K562 (cell line): ENCODE measurements around the gene NME8. TPM values are rescaled to one million over a fixed set of nuclear protein-coding genes. Genes with fewer than 3 reads are reported as not detected.
A peak's percentile ranks its signal among the peaks of the same experiment; 100 is the strongest.

Experiments used
- ATAC-seq: fragments of 200-7000 bp; cut with Tn5 transposase; 3 replicates; pipeline ENCODE4 v1.9.1; 2020; ENCODE audit warnings: moderate library complexity
- BruUV-seq: library from RNA; stranded (reverse); fragments of 400-500 nt; replicated peaks from 2 replicates; lab custom pipeline; 2021; lab: Mats Ljungman, UMichigan
- CTCF ChIA-PET: fragments of 300-600 bp; formaldehyde crosslinking; extraction: SDS; loops from one replicate; lab custom pipeline; 2021; ENCODE audit warnings: low intra/inter-chr PET ratio; lab: Yijun Ruan, JAX
- POLR2A ChIA-PET: fragments of 300-600, 350-650 bp; sonication (Branson Sonifier 250); formaldehyde crosslinking; extraction: SDS; loops from one replicate; lab custom pipeline; 2021; ENCODE audit warnings: antibody characterized with exemption, inconsistent platforms; lab: Yijun Ruan, JAX
- DNase-seq, 4 experiments: peaks; one replicate each; pipeline versions ENCODE4 v3.0.0 to v3.0.0-alpha.2; 2011 to 2018; ENCODE audit warnings: low spot score in 3 of 4, mixed read lengths in 3 of 4; ENCODE audit errors: extremely low read depth in 1 of 4
- FAIRE-seq: peaks from 2 replicates; lab custom pipeline; 2011; peaks lifted over from hg19 to GRCh38; lab: Jason Lieb, UNC
- H2AFZ ChIP-seq: 2 replicates; pipeline ENCODE4 v1.6.0; 2011; ENCODE audit warnings: low read depth, low read length, control low read depth, inconsistent platforms
- H3K27ac ChIP-seq: fragments of 200-600 bp; 3 replicates; pipeline ENCODE4 v1.8.0; 2011; ENCODE audit warnings: low read depth, mild to moderate bottlenecking, control low read depth, inconsistent platforms, low read length, moderate library complexity, mixed read lengths; ENCODE audit errors: extremely low read depth
- H3K27me3 ChIP-seq, 2 experiments: fragments of 300-600 bp in 1 of 2; 2 replicates in 1 of 2; 3 replicates in 1 of 2; pipeline versions ENCODE4 v1.6.0 to v1.8.0; 2011; ENCODE audit warnings: inconsistent platforms in 2 of 2, low read length in 2 of 2, mild to moderate bottlenecking in 1 of 2, mixed read lengths in 1 of 2, moderate library complexity in 1 of 2; ENCODE audit not compliant: control insufficient read depth in 2 of 2, insufficient read depth in 2 of 2
- H3K36me3 ChIP-seq: fragments of 300-600 bp; 3 replicates; pipeline ENCODE4 v1.8.0; 2011; ENCODE audit warnings: mild to moderate bottlenecking, low read length, inconsistent platforms; ENCODE audit not compliant: control insufficient read depth, insufficient read depth
- H3K4me1 ChIP-seq, 2 experiments: fragments of 200-600 bp in 1 of 2; replicated peaks in 1 of 2; 2 replicates in 1 of 2; 3 replicates in 1 of 2; pipeline versions ENCODE4 v1.5.1 to v1.8.0; 2011; ENCODE audit warnings: inconsistent platforms in 2 of 2, low read length in 2 of 2, mild to moderate bottlenecking in 1 of 2, mixed read lengths in 1 of 2, moderate library complexity in 1 of 2; ENCODE audit not compliant: control insufficient read depth in 2 of 2, insufficient read depth in 2 of 2
- H3K4me2 ChIP-seq: 2 replicates; pipeline ENCODE4 v1.6.1; 2011; ENCODE audit warnings: low read length, control low read depth, inconsistent platforms, mixed read lengths; ENCODE audit not compliant: insufficient read depth
- H3K4me3 ChIP-seq: fragments of 200-600 bp; sonication (generic), shearing (Covaris generic); 2 replicates; pipeline ENCODE4 v1.5.1; 2016; ENCODE audit warnings: control low read depth, inconsistent platforms
- H3K79me2 ChIP-seq: fragments of 200-600 bp; 3 replicates; pipeline ENCODE4 v1.8.0; 2011; ENCODE audit warnings: low read length, inconsistent platforms; ENCODE audit not compliant: control insufficient read depth, insufficient read depth
- H3K9ac ChIP-seq, 2 experiments: 2 replicates each; pipeline versions ENCODE4 v1.6.0 to v1.6.1; 2011; ENCODE audit warnings: low read depth in 2 of 2, low read length in 2 of 2, control low read depth in 1 of 2, inconsistent platforms in 1 of 2, mild to moderate bottlenecking in 1 of 2, mixed read lengths in 1 of 2; ENCODE audit not compliant: insufficient read depth in 1 of 2
- H3K9me1 ChIP-seq: one replicate; pipeline ENCODE4 v1.6.0; 2011; ENCODE audit warnings: inconsistent platforms, mild to moderate bottlenecking, low read length, moderate library complexity; ENCODE audit not compliant: control insufficient read depth, insufficient read depth
- H3K9me3 ChIP-seq: replicated peaks from 2 replicates; pipeline ENCODE4 v1.5.1; 2011; ENCODE audit warnings: low read depth, low read length, inconsistent platforms; ENCODE audit not compliant: control insufficient read depth, insufficient read depth
- H4K20me1 ChIP-seq: replicated peaks from 2 replicates; pipeline ENCODE4 v1.6.1; 2011; ENCODE audit warnings: low read length, inconsistent platforms, mixed read lengths; ENCODE audit not compliant: control insufficient read depth, insufficient read depth
- DMBX1 ChIP-seq: fragments of 250-450 bp; sonication (Bioruptor Pico); IDR thresholded peaks from 2 replicates; pipeline ENCODE4 v1.8.0; 2022; ENCODE audit warnings: inconsistent platforms, mild to moderate bottlenecking, moderate library complexity, borderline replicate concordance
- FOXK2 ChIP-seq, 2 experiments: fragments of 450-650 bp; IDR thresholded peaks in 1 of 2; conservative IDR thresholded peaks in 1 of 2; 2 replicates each; pipeline ENCODE4 v1.6.1; 2016; ENCODE audit warnings: low read depth in 2 of 2, mild to moderate bottlenecking in 1 of 2
- NCOA6 ChIP-seq: fragments of 450-650 bp; IDR thresholded peaks from 2 replicates; pipeline ENCODE4 v1.6.1; 2017; ENCODE audit warnings: mild to moderate bottlenecking
- PHF8 ChIP-seq: fragments of 200-600 bp; sonication (generic); IDR thresholded peaks from 2 replicates; pipeline ENCODE4 v1.6.1; 2012; ENCODE audit warnings: mixed run types, mild to moderate bottlenecking, inconsistent platforms, low read length, moderate library complexity, borderline replicate concordance
- PTRF ChIP-seq: fragments of 450-650 bp; IDR thresholded peaks from 2 replicates; pipeline ENCODE4 v1.6.1; 2016; ENCODE audit warnings: mild to moderate bottlenecking, missing genetic modification characterization, missing compliant biosample characterization
- SMC3 ChIP-seq: conservative IDR thresholded peaks from 2 replicates; pipeline ENCODE4 v1.6.1; 2011; ENCODE audit warnings: low read depth, low read length, improper control_type of control experiment; ENCODE audit not compliant: insufficient read depth
- SNRNP70 ChIP-seq: fragments of 200-400 bp; formaldehyde crosslinking; optimal IDR thresholded peaks from 2 replicates; pipeline ENCODE3; 2017; ENCODE audit warnings: low read depth, low read length
- WGBS: fragments of 100-300 bp; shearing (Covaris generic); methylation state at CpG from one replicate; pipeline ENCODE4 v1.1.6; 2016; ENCODE audit warnings: low coverage, mixed read lengths; ENCODE audit not compliant: insufficient coverage; ENCODE audit errors: missing lambda C conversion rate; 5-methylcytosine and 5-hydroxymethylcytosine counted together
- in situ Hi-C: fragments of 300-500 bp; cut with MboI; formaldehyde crosslinking; loops from 4 replicates; pipeline ENCODE4 v1.15.0; 2018; ENCODE audit warnings: inconsistent platforms, mixed read lengths
- intact Hi-C: fragments of 100-400 bp; cut with micrococcal nuclease; formaldehyde crosslinking; loops from 2 replicates; pipeline ENCODE4 v1.14.2; 2022
- polyA plus RNA-seq, 8 experiments: library from polyadenylated mRNA; depleted of rRNA in 4 of 8; stranded (reverse) in 5 of 8; unstranded in 3 of 8; fragments of >200 nt; fragmentation: Nextera tagmentation in 2 of 8; fragmentation: Illumina TruSeq in 1 of 8; extraction: Ambion mirVana in 2 of 8; extraction: Trizol in 1 of 8; gene quantifications; 2 replicates each; pipeline versions ENCODE4 v1.2.1 to v1.2.3, GENCODE V29; 2011 to 2014; ENCODE audit warnings: inconsistent platforms in 1 of 8, missing spikeins in 1 of 8
- total RNA-seq, 7 experiments: library from RNA; depleted of rRNA in 6 of 7; stranded (reverse); fragments of >200 nt in 6 of 7; fragmentation: Illumina TruSeq in 2 of 7; extraction: Trizol in 2 of 7; gene quantifications; 2 replicates each; pipeline versions ENCODE4 v1.2.1 to v1.2.3, GENCODE V29; 2011 to 2021; ENCODE audit warnings: low replicate concordance in 1 of 7
- TF ChIP-seq, protein P1 (sequence below), 2 experiments: fragments of 450-650 bp; formaldehyde crosslinking in 1 of 2; IDR thresholded peaks; 2 replicates each; pipeline versions ENCODE4 v1.4.0 to v1.6.1; 2014 to 2020; ENCODE audit warnings: mild to moderate bottlenecking in 2 of 2, borderline replicate concordance in 1 of 2, low read depth in 1 of 2
- TF ChIP-seq, protein P2 (sequence below), 3 experiments: IDR thresholded peaks in 2 of 3; conservative IDR thresholded peaks in 1 of 3; 2 replicates each; pipeline ENCODE4 v1.5.1; 2011 to 2012; ENCODE audit warnings: low read length in 3 of 3, mild to moderate bottlenecking in 3 of 3, control low read depth in 2 of 3, improper control_type of control experiment in 1 of 3, inconsistent platforms in 1 of 3, low read depth in 1 of 3, mixed read lengths in 1 of 3, moderate library complexity in 1 of 3; ENCODE audit not compliant: insufficient read depth in 2 of 3

Gene NME8
- total and polyA plus RNA-seq, 9 of the 15 experiments (the other 6 are each of a cell fraction or from before 2014, with no cell fraction given): not detected

DNA sequence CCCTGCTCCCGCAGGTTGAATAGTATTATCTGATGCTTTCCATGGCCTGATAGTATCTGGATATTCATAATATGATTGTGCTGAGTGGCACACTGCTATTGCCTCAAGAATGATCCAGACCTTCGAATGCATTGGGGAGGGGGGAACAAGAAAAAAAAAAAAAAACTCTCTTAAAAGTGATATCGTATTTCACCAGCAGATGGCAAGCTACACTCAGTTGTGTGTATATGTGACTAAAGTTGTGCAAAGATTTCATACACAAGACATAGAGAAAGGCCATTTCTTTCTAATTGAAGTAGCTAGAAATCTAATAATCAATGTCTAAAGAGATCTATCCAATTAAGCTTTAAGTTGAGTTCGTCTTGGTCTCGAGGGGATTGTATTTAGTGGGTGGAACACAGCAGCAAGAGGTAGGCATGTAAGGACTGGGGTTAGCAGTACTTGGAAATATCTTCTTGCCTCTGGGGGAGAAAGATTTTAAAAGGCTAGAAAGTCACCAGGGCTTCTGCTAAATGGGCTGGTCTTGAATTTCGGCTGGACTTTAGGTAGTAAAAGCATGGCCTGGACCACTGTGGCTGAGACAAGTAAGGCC, 52.9 kb downstream of the NME8 start:
- ATAC-seq (peak; percentile 87), DNase-seq (peak; percentile 37 to 58 (median 41)), FAIRE-seq (peak; percentile 57)
- no peaks in the 10 kb centered on the region for H3K27me3 ChIP-seq
- ChIA-PET POLR2A (interaction anchor here (0.8 kb wide), 1 partner anchor 208 kb away, joined by 3 read pairs; no protein-coding TSS in a partner anchor), CTCF (interaction anchor here (0.6 to 3.0 kb wide), 10 partner anchors 141 to 1412 kb away, joined by 3 to 31 read pairs (median 4); no protein-coding TSS in a partner anchor)
- H3K79me2 ChIP-seq: no peaks in the 10 kb centered on the region
- H3K9me3 ChIP-seq: no peaks in the 10 kb centered on the region
- WGBS: 0% methylated on average over 6 of the region's 6 CpGs
- intact Hi-C loops (loop anchor here (1.0 to 5.0 kb wide), 4 partner anchors 140 to 416 kb away; no protein-coding TSS in a partner anchor), in situ Hi-C loops (loop anchor here (5.0 to 10.0 kb wide), 2 partner anchors 321 to 453 kb away; no protein-coding TSS in a partner anchor)
- 0 out of 2 replicates have a peak overlapping the region, but pooled peaks have one; percentile 15 for H2AFZ ChIP-seq
- H4K20me1 ChIP-seq: no peaks in the 10 kb centered on the region; the same call in 1 of the 2 replicates
- H3K9me1 ChIP-seq: no peaks in the 10 kb centered on the region
- H3K9ac ChIP-seq: no peak overlapping the region
- no peak overlapping the region for H3K27ac ChIP-seq
- H3K4me3 ChIP-seq: no peak overlapping the region
- no peaks in the 10 kb centered on the region for H3K36me3 ChIP-seq
- H3K4me2 ChIP-seq: no peak overlapping the region
- H3K4me1 ChIP-seq: peaks cover 5 to 6% of the 10 kb centered on the region in 2 experiments; a peak in 3 of 5 replicates
- BruUV-seq: no TSS peak
- TF ChIP-seq FOXK2 (conservative IDR thresholded peaks at IDR 0.05 in 1 of 2, IDR thresholded peaks at IDR 0.05 in 1 of 2; ENCODE audit: low read depth in 2 of 2) (peak; percentile 17 to 34; a peak in 2 of 4 replicates), DMBX1 (CRISPR knock-in tag) (no peak), NCOA6 (no peak), PHF8 (no peak), SNRNP70 (no peak), SMC3 (peak; percentile 68; the same call in 1 of the 2 replicates), PTRF (no peak)
- TF ChIP-seq, protein P1, sequence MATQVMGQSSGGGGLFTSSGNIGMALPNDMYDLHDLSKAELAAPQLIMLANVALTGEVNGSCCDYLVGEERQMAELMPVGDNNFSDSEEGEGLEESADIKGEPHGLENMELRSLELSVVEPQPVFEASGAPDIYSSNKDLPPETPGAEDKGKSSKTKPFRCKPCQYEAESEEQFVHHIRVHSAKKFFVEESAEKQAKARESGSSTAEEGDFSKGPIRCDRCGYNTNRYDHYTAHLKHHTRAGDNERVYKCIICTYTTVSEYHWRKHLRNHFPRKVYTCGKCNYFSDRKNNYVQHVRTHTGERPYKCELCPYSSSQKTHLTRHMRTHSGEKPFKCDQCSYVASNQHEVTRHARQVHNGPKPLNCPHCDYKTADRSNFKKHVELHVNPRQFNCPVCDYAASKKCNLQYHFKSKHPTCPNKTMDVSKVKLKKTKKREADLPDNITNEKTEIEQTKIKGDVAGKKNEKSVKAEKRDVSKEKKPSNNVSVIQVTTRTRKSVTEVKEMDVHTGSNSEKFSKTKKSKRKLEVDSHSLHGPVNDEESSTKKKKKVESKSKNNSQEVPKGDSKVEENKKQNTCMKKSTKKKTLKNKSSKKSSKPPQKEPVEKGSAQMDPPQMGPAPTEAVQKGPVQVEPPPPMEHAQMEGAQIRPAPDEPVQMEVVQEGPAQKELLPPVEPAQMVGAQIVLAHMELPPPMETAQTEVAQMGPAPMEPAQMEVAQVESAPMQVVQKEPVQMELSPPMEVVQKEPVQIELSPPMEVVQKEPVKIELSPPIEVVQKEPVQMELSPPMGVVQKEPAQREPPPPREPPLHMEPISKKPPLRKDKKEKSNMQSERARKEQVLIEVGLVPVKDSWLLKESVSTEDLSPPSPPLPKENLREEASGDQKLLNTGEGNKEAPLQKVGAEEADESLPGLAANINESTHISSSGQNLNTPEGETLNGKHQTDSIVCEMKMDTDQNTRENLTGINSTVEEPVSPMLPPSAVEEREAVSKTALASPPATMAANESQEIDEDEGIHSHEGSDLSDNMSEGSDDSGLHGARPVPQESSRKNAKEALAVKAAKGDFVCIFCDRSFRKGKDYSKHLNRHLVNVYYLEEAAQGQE (IDR thresholded peaks at IDR 0.05; ENCODE audit: borderline replicate concordance): peak; percentile 50; the same call in 1 of the 2 replicates
- TF ChIP-seq, protein P1 (CRISPR knock-in tag; IDR thresholded peaks at IDR 0.05; ENCODE audit: low read depth): no peak
- TF ChIP-seq, protein P2, sequence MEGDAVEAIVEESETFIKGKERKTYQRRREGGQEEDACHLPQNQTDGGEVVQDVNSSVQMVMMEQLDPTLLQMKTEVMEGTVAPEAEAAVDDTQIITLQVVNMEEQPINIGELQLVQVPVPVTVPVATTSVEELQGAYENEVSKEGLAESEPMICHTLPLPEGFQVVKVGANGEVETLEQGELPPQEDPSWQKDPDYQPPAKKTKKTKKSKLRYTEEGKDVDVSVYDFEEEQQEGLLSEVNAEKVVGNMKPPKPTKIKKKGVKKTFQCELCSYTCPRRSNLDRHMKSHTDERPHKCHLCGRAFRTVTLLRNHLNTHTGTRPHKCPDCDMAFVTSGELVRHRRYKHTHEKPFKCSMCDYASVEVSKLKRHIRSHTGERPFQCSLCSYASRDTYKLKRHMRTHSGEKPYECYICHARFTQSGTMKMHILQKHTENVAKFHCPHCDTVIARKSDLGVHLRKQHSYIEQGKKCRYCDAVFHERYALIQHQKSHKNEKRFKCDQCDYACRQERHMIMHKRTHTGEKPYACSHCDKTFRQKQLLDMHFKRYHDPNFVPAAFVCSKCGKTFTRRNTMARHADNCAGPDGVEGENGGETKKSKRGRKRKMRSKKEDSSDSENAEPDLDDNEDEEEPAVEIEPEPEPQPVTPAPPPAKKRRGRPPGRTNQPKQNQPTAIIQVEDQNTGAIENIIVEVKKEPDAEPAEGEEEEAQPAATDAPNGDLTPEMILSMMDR (IDR thresholded peaks at IDR 0.05 in 2 of 3, conservative IDR thresholded peaks at IDR 0.05 in 1 of 3; ENCODE audit: insufficient read depth in 2 of 3, low read depth in 1 of 3, low read length in 3 of 3): peak; percentile 50 to 80 (median 58); a peak in 5 of 6 replicates
